NCI-H1436 (cell line): ENCODE data around the gene IQSEC1.

Source experiments
- DNase-seq: peaks from one replicate; lab custom pipeline; 2025; lab: John Stamatoyannopoulos, UW

Gene IQSEC1

DNA sequence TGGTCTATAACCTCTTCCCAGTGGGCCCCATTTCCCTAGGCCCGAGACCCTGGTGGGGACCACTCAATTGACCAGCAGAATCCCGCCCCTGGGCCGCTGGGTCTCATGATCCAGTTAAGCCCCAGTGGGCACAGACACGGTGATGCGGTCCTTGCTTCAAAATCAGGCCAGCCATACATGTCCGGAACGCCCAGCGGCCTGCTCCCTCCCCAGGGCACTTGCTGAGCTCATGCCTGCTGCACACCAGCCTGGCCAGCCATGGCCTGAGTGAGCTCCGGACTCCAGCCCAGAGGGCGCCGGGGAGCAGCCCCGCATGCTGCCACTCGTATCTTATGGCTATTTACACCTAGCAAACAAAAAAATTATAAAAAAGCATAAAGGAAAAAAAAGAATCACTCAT is 34.4 kb upstream of the IQSEC1 start:
- no peak for DNase-seq

- no peak for DNase-seq
These were observed 33.2 kb upstream of the IQSEC1 start for GRCh38 chr3:13106308-13107001.

GRCh38 chr3:13105896-13106250 is 32.6 kb upstream of the IQSEC1 start:
- no peak for DNase-seq

DNA sequence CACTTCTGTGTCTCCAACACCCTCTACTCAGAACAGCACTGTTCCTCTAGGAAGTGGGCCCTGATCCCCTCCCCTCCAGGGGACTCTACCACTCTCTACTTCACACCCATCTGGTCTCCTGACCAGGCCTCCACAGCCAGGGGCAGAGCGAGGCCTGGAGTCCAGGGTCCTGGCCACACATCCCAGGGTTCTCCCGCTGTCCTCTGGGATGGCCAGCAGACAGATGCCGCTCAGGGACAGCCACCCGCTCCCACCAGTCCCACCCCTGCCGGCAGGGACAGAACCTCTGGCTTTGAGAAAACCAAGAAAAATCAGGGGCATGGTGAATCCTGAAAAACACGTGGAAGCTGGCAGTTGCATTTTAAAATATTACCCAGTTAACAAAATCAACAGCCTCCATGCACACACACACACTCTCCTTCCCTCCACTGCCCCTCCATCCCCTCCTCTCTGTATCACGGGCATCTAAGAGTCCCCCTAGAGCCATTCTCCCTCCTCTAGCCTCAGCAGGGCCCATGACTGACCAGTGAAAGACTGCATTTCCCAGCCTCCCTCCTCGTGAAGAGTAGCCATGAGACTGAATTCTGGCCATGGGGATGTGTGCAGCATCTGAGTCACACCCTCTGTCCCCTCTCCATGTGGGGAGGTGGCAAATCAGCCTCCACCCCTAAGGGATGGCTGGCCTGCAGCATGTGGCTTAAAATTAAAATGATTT is 32.1 kb upstream of the IQSEC1 start:
- DNase-seq, result no peak

DNA sequence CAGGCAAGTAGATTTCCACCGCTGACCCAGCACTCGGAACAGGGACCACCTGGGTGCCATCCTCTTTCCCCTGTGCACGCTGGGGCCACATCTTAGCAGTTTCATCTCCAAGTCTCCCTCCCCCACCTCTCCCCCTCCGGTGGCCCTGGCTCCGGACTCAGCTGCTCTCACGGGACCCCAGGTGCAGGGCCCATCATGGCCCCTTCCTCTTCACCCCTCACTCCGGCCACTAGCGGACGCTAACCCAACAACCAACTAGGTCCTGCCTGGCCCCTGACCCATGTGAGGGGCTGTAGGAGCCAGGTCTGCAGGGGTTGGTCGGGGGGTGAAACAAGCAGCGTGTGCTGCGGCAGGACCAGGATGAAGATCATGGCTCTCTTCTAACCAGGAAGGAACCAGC is 31.3 kb upstream of the IQSEC1 start:
- no peak for DNase-seq

DNA sequence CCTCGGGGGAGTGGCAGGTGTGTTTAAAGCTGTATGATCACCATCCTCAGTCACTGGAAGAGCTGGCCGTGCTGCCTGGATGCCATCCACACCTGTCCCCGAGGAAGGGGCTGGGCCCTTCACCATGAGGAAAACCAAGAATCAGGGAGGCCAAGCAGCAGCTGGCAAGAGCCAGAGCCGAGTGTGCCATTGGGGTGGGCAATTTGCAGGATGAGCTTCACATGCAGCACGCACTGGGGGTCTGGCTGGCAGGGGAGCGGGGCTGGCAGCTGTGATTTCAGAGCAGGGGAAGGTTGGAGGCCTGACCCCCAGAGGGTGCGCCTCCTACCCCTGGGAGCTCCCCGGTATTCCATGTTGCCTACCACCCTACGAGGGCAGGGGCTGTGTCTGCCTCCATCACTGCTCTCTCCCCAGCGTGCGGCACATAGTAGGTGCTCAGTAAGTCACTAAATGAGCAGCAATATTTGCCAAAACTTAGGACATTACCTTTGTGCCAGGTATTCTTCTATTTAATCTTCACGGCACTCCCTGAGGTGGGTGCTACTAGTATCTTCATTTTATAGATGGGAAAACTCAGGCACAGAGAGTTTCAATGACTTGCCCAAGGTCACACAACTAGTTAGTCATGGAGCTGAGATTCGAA is 30.3 kb upstream of the IQSEC1 start:
- DNase-seq, result no peak

- no peak for DNase-seq
These were observed 29.4 kb upstream of the IQSEC1 start for GRCh38 chr3:13102386-13103345.

GRCh38 chr3:13099707-13100106 is 26.5 kb upstream of the IQSEC1 start:
- DNase-seq, result no peak

DNA sequence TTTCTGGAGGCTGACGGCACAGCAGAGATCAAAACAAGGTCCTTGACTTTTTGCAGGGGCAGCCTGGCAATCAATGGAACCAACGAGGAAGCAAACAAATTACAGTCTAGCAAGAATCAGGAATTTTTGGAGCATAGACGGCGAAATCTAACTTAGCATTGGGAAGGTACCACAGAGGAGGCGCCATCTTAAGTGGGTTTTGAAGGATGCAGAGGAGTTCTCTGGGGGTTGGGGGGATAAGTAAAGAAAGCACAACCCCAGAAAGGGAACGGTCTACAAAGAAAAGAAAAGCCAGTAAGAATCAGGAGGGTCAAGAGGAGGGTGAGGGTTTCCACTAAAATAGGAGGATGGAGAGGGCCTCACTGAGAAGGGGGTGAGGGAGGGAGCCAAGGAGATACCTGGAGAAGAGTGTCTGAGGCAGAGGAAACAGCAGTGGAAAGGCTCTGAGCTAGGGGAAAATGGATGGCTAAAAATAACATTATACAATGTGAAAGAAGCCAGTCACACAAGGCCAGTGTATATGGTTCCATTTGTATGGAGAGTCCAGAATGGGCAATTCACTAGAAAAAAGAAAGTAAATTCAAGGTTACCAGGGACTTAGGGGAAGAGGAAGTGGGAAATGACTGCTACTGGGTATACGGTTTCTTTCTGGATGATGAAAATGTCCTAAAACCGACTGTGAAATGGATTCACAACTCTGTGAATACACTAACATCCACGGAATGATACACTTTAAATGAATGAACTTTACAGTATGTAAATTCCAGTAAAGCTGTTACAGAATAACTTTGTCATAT is 25.2 kb upstream of the IQSEC1 start:
- DNase-seq, result no peak

GRCh38 chr3:13096356-13096755 is 23.1 kb upstream of the IQSEC1 start:
- DNase-seq, result no peak

- no peak for DNase-seq
These were observed 22.2 kb upstream of the IQSEC1 start for GRCh38 chr3:13095408-13095937.

DNA sequence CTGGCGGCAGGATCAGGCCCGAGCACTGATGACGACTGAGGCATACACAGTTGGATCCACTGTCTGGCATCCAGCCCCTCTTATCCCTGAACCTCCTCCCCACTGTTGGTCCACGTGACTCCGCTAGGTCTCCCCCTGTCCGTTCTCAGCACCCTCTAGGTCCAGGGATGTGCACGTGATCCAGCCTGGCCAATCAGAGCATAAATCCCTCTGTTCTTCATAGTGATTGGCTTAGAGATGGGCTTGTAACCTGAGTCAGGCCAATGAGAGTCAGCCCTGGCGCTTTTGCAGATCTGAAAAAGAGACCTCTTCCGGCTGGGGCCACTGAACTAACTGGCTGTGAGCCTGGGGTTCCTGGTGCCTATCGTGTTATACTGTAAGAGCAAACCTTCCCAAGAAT is 20.5 kb upstream of the IQSEC1 start:
- no peak for DNase-seq

DNA sequence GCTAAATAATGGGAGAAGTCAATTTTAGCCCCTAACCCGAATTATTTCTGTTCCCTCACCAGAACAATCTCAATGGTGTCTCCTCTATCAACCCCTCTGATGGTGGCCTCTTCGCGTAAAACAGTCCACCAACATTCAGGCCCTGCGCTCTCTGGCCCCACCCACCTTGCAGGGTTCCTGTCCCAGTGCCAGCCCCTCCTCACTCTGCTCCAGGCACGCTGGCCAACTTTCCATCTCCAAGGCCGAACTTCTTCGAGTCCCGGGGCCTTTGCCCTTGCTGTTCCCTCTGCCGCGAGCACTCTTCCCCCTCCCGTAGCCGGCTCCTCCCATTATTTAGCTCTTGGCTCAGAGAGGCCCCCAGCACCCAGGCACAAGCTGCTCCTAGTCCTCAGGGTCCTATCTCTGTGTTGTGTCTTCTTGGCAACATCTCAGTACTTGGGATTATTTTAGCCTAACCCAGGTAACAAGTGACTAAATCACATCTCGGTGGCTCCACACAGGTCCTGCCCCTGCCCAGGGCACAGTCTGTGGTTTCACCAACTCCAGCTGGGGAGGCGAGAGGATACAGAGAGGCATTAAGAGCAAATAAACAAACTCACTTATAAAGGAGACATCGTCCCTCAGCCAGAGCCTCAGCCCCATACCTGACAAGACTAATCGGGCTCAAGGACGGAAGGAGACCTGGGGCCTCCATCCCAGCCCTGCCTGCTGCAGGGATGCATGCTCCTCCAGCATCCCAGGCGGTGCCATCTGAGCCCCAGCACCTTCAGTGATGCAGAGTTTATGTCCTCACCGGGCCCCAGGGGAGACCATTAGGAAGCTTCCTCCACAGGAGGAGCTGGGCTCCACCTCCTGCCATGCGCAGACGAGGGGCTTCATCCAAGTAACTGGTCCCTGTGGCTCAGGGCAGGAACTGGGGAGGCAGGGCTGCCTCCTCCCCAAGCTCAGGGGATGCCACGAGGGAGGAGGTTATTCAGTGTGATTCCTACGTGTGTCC is 19.7 kb upstream of the IQSEC1 start:
- DNase-seq, result no peak

GRCh38 chr3:13091898-13092611 is 18.8 kb upstream of the IQSEC1 start:
- peak; percentile 16 for DNase-seq

GRCh38 chr3:13088028-13089006 is 15.1 kb upstream of the IQSEC1 start:
- DNase-seq, result no peak

- no peak for DNase-seq
These were observed 14.2 kb upstream of the IQSEC1 start for GRCh38 chr3:13087320-13087990.

- DNase-seq, result no peak
These were observed 13.3 kb upstream of the IQSEC1 start for GRCh38 chr3:13086531-13086981.
